Breast epithelium (tissue), 3 donors: ENCODE data around the gene ERC1.

ENCODE experiments used
- POLR2A ChIP-seq: fragments of 450-650 bp; IDR thresholded peaks from one replicate; pipeline ENCODE4 v1.6.1; 2016; ENCODE audit warnings: antibody characterized with exemption, mild to moderate bottlenecking, moderate library complexity
- POLR2AphosphoS5 ChIP-seq, 3 donors: sonication (generic); formaldehyde crosslinking; IDR thresholded peaks; one replicate each; pipeline ENCODE4 v1.6.1; 2017; ENCODE audit warnings: antibody characterized with exemption in 3 of 3
- TF ChIP-seq, protein P1 (sequence below), 3 donors: fragments of 450-650 bp; IDR thresholded peaks; one replicate each; pipeline ENCODE4 v1.5.1; 2016 to 2017; ENCODE audit warnings: antibody characterized with exemption in 3 of 3, mild to moderate bottlenecking in 3 of 3, moderate library complexity in 3 of 3

DNA sequence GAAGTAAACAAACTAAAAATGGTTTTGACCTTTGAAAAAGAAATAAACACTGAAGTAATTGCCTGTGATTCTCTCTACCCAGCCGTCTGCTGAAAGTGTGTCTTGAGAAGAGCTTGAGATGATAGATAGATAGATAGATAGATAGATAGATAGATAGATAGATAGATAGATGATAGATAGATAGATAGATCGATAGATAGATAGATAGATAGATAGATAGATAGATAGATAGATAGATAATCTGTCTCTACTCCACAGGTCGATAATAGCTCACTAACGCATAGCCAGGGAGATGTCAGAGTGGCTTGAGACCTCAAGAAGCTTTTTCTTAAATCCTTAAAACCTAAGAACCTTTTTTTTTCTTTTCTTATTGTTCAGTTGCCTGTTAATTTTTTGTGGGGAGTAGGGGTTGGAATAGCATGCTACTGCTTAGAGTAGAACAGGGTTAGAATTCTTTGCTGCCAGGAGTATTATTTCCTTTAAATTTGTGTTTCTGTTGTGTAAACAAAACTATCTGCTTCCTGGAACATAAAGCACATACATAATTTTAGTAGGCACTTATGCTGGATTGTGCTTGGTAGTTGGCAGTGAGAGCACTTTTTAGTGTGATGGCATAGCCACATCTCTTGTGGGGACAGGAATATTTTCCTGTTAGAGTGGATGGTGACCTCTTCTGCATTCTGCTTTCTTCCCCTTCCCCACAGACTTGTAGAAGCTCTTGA, 433.8 kb downstream of the ERC1 start:
- TF ChIP-seq POLR2A (no peak), POLR2AphosphoS5 (IDR thresholded peaks at IDR 0.05) (no peak)
- TF ChIP-seq, protein P1, sequence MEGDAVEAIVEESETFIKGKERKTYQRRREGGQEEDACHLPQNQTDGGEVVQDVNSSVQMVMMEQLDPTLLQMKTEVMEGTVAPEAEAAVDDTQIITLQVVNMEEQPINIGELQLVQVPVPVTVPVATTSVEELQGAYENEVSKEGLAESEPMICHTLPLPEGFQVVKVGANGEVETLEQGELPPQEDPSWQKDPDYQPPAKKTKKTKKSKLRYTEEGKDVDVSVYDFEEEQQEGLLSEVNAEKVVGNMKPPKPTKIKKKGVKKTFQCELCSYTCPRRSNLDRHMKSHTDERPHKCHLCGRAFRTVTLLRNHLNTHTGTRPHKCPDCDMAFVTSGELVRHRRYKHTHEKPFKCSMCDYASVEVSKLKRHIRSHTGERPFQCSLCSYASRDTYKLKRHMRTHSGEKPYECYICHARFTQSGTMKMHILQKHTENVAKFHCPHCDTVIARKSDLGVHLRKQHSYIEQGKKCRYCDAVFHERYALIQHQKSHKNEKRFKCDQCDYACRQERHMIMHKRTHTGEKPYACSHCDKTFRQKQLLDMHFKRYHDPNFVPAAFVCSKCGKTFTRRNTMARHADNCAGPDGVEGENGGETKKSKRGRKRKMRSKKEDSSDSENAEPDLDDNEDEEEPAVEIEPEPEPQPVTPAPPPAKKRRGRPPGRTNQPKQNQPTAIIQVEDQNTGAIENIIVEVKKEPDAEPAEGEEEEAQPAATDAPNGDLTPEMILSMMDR (IDR thresholded peaks at IDR 0.05), result no peak
